Liver (tissue), 3 donors: ENCODE measurements around the gene ACTN2.

Experiments used
- HNF4G ChIP-seq: IDR thresholded peaks from 2 replicates; pipeline ENCODE4 v1.6.1; 2016; ENCODE audit warnings: antibody characterized with exemption
- JUND ChIP-seq, 2 donors: IDR thresholded peaks; 2 replicates each; pipeline ENCODE4 v1.6.1; 2016; ENCODE audit warnings: antibody characterized with exemption in 2 of 2
- REST ChIP-seq: IDR thresholded peaks from 2 replicates; pipeline ENCODE4 v1.6.1; 2016; ENCODE audit warnings: antibody characterized with exemption, mild to moderate bottlenecking
- RXRA ChIP-seq, 2 donors: IDR thresholded peaks; 2 replicates each; pipeline ENCODE4 v1.6.1; 2017 to 2018; ENCODE audit warnings: antibody characterized with exemption in 2 of 2, mild to moderate bottlenecking in 1 of 2
- SP1 ChIP-seq: IDR thresholded peaks from 2 replicates; pipeline ENCODE4 v1.6.1; 2018; ENCODE audit warnings: antibody characterized with exemption, mild to moderate bottlenecking
- YY1 ChIP-seq: IDR thresholded peaks from 2 replicates; pipeline ENCODE4 v1.6.1; 2016; ENCODE audit warnings: antibody characterized with exemption, mild to moderate bottlenecking
- TF ChIP-seq, protein P1 (sequence below): fragments of 150-350 bp; IDR thresholded peaks from 2 replicates; pipeline ENCODE4 v1.5.1; 2017; ENCODE audit warnings: improper control_type of control experiment, low read depth, low read length; ENCODE audit not compliant: missing input control
- TF ChIP-seq, protein P2 (sequence below): IDR thresholded peaks from 2 replicates; pipeline ENCODE4 v1.6.1; 2016; ENCODE audit warnings: antibody characterized with exemption
- donor health status: healthy.
- donor health status: healthy.

DNA sequence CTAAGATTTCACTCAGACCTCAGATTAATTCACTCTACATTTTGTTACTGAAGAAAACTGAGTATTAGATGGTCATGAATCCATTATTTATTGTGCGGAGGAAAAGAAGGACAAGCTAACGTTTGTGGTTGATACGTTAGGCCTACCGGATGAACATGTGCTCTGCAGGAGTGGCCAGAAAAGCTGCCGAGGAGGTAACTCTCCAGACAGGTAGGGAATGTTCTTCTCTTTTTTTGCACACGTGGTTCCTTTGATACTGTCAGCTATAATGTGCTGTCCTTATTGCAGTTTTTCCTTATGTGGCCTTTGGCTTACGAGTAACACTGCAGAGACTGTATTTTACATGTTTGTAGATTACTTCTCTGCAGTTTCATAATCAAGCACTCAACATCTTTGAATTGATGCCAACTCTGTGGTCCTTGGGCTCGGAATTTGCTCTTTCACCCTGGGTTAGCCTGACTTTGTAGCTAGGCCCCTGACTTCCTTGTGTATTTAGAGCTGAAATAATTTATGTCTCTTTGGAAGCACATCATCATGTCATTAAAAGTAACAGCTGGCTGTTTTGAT lies 122.3 kb downstream of the ACTN2 start:
- TF ChIP-seq, protein P1, sequence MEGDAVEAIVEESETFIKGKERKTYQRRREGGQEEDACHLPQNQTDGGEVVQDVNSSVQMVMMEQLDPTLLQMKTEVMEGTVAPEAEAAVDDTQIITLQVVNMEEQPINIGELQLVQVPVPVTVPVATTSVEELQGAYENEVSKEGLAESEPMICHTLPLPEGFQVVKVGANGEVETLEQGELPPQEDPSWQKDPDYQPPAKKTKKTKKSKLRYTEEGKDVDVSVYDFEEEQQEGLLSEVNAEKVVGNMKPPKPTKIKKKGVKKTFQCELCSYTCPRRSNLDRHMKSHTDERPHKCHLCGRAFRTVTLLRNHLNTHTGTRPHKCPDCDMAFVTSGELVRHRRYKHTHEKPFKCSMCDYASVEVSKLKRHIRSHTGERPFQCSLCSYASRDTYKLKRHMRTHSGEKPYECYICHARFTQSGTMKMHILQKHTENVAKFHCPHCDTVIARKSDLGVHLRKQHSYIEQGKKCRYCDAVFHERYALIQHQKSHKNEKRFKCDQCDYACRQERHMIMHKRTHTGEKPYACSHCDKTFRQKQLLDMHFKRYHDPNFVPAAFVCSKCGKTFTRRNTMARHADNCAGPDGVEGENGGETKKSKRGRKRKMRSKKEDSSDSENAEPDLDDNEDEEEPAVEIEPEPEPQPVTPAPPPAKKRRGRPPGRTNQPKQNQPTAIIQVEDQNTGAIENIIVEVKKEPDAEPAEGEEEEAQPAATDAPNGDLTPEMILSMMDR = no peak
- TF ChIP-seq SP1 (no peak), RXRA (IDR thresholded peaks at IDR 0.05) (no peak), REST (no peak), HNF4G (no peak), YY1 (no peak), JUND (IDR thresholded peaks at IDR 0.05) (no peak)
- TF ChIP-seq, protein P2, sequence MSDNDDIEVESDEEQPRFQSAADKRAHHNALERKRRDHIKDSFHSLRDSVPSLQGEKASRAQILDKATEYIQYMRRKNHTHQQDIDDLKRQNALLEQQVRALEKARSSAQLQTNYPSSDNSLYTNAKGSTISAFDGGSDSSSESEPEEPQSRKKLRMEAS = no peak
